IMR-90 (cell line): ENCODE measurements around the gene PSMG4. TPM values are rescaled to one million over a fixed set of nuclear protein-coding genes. Genes with fewer than 3 reads are reported as not detected.

Experiments
- ATAC-seq: fragments of 200-7000 bp; cut with Tn5 transposase; 2 replicates; pipeline ENCODE4 v1.9.1; 2020; ENCODE audit warnings: low read depth, mild to moderate bottlenecking, moderate library complexity
- BruUV-seq: library from RNA; stranded (reverse); fragments of 400-500 nt; replicated peaks from 2 replicates; lab custom pipeline; 2021; lab: Mats Ljungman, UMichigan
- CTCF ChIA-PET: fragments of 300-600 bp; formaldehyde crosslinking; extraction: SDS; loops from one replicate; lab custom pipeline; 2021; ENCODE audit warnings: antibody characterized with exemption; lab: Yijun Ruan, JAX
- POLR2A ChIA-PET: fragments of 300-600 bp; sonication (Branson Sonifier 250); formaldehyde crosslinking; loops from one replicate; lab custom pipeline; 2022; ENCODE audit warnings: antibody characterized with exemption; ENCODE audit not compliant: unreplicated experiment; lab: Charles Lee
- DNase-seq: peaks from one replicate; pipeline ENCODE4 v3.0.0; 2013
- H2AFZ ChIP-seq: replicated peaks from 2 replicates; pipeline ENCODE3; 2013; ENCODE audit warnings: low read length, mild to moderate bottlenecking; ENCODE audit not compliant: poor library complexity
- H2AK5ac ChIP-seq: 2 replicates; pipeline ENCODE4 v1.6.1; 2013; ENCODE audit warnings: low read depth, low read length, inconsistent platforms
- H2AK9ac ChIP-seq: replicated peaks from 2 replicates; pipeline ENCODE3; 2013; ENCODE audit warnings: mild to moderate bottlenecking, low read depth, low read length, moderate library complexity; ENCODE audit not compliant: poor library complexity
- H2BK120ac ChIP-seq: 2 replicates; pipeline ENCODE4 v1.6.1; 2013; ENCODE audit warnings: low read depth, low read length, inconsistent platforms
- H2BK15ac ChIP-seq: 3 replicates; pipeline ENCODE4 v1.6.1; 2013; ENCODE audit warnings: low read depth, low read length, inconsistent platforms
- H2BK20ac ChIP-seq: 2 replicates; pipeline ENCODE4 v1.6.1; 2013; ENCODE audit warnings: low read depth, mild to moderate bottlenecking, inconsistent platforms, low read length, moderate library complexity
- H2BK5ac ChIP-seq: 2 replicates; pipeline ENCODE4 v1.6.1; 2013; ENCODE audit warnings: mild to moderate bottlenecking, low read depth, low read length, inconsistent platforms; ENCODE audit not compliant: poor library complexity, severe bottlenecking
- H3K14ac ChIP-seq: replicated peaks from 2 replicates; pipeline ENCODE4 v1.6.1; 2013; ENCODE audit warnings: low read depth, low read length, inconsistent platforms
- H3K18ac ChIP-seq: 2 replicates; pipeline ENCODE4 v1.6.1; 2013; ENCODE audit warnings: low read depth, low read length, control low read depth
- H3K23ac ChIP-seq: 2 replicates; pipeline ENCODE4 v1.6.1; 2013; ENCODE audit warnings: low read depth, low read length, inconsistent platforms
- H3K27ac ChIP-seq: 2 replicates; pipeline ENCODE4 v1.5.1; 2013; ENCODE audit warnings: mild to moderate bottlenecking, control low read depth, low read length; ENCODE audit not compliant: insufficient read depth
- H3K27me3 ChIP-seq: 2 replicates; pipeline ENCODE4 v1.6.1; 2013; ENCODE audit warnings: low read length; ENCODE audit not compliant: control insufficient read depth, insufficient read depth
- H3K36me3 ChIP-seq: 2 replicates; pipeline ENCODE4 v1.6.1; 2013; ENCODE audit warnings: low read length, mixed read lengths; ENCODE audit not compliant: control insufficient read depth, insufficient read depth
- H3K4ac ChIP-seq: 2 replicates; pipeline ENCODE4 v1.6.1; 2013; ENCODE audit warnings: low read depth, low read length, inconsistent platforms
- H3K4me1 ChIP-seq: 2 replicates; pipeline ENCODE4 v1.6.1; 2013; ENCODE audit warnings: low read length, mixed read lengths; ENCODE audit not compliant: control insufficient read depth, insufficient read depth
- H3K4me2 ChIP-seq: 2 replicates; pipeline ENCODE4 v1.6.1; 2013; ENCODE audit warnings: low read depth, mild to moderate bottlenecking, control low read depth, low read length, moderate library complexity
- H3K4me3 ChIP-seq: 2 replicates; pipeline ENCODE4 v1.5.1; 2013; ENCODE audit warnings: low read depth, mild to moderate bottlenecking, control low read depth, low read length, moderate library complexity; ENCODE audit not compliant: insufficient read depth
- H3K56ac ChIP-seq: 2 replicates; pipeline ENCODE4 v1.6.1; 2013; ENCODE audit warnings: low read length, inconsistent platforms; ENCODE audit not compliant: insufficient read depth; ENCODE audit errors: extremely low read depth
- H3K79me1 ChIP-seq, 2 experiments: 2 replicates each; pipeline ENCODE4 v1.6.1; 2013; ENCODE audit warnings: low read length in 2 of 2, inconsistent platforms in 1 of 2, low read depth in 1 of 2
- H3K9ac ChIP-seq: 2 replicates; pipeline ENCODE4 v1.6.1; 2013; ENCODE audit warnings: low read depth, low read length, control low read depth
- H3K9me1 ChIP-seq: 2 replicates; pipeline ENCODE4 v1.6.1; 2013; ENCODE audit warnings: low read length, inconsistent platforms; ENCODE audit not compliant: insufficient read depth
- H3K9me3 ChIP-seq: 2 replicates; pipeline ENCODE4 v1.6.1; 2013; ENCODE audit warnings: low read length; ENCODE audit not compliant: control insufficient read depth, insufficient read depth
- H4K20me1 ChIP-seq: 2 replicates; pipeline ENCODE4 v1.6.1; 2013; ENCODE audit warnings: low read length, inconsistent platforms; ENCODE audit not compliant: insufficient read depth
- H4K5ac ChIP-seq: 2 replicates; pipeline ENCODE4 v1.6.1; 2013; ENCODE audit warnings: mild to moderate bottlenecking, low read depth, low read length, control low read depth
- H4K8ac ChIP-seq, 2 experiments: 2 replicates each; pipeline ENCODE4 v1.6.1; 2013; ENCODE audit warnings: low read depth in 2 of 2, low read length in 2 of 2, control low read depth in 1 of 2, inconsistent platforms in 1 of 2
- H4K91ac ChIP-seq: 2 replicates; pipeline ENCODE4 v1.6.1; 2013; ENCODE audit warnings: low read depth, low read length, inconsistent platforms; ENCODE audit not compliant: insufficient read depth
- MXI1 ChIP-seq: IDR thresholded peaks from 2 replicates; pipeline ENCODE4 v1.6.1; 2012; ENCODE audit warnings: low read depth, mild to moderate bottlenecking, low read length, moderate library complexity, borderline replicate concordance
- NFE2L2 ChIP-seq: fragments of 150-350 bp; IDR thresholded peaks from 2 replicates; pipeline ENCODE4 v1.6.1; 2016; ENCODE audit warnings: low read depth, mild to moderate bottlenecking, low read length
- RAD21 ChIP-seq: IDR thresholded peaks from 2 replicates; pipeline ENCODE4 v1.6.1; 2012; ENCODE audit warnings: low read length, improper control_type of control experiment
- SMC3 ChIP-seq: fragments of 150-350 bp; IDR thresholded peaks from 2 replicates; pipeline ENCODE4 v1.6.1; 2016; ENCODE audit warnings: low read depth, mild to moderate bottlenecking, antibody characterized with exemption, low read length, moderate library complexity
- WGBS, 2 experiments: methylation state at CpG; one replicate each; pipeline versions ENCODE4 v1.1.5 to v1.1.7; 2013; ENCODE audit warnings: missing lambda C conversion rate in 2 of 2; ENCODE audit not compliant: insufficient read length in 1 of 2; ENCODE audit errors: extremely low coverage in 2 of 2; 5-methylcytosine and 5-hydroxymethylcytosine counted together
- dilution Hi-C: fragments of 300-500 bp; cut with HindIII; formaldehyde crosslinking; loops from one replicate; pipeline ENCODE4 v1.14.3; 2018; ENCODE audit warnings: low sequenced_read_pairs; ENCODE audit not compliant: unreplicated experiment
- in situ Hi-C: fragments of 300-500 bp; cut with MboI; formaldehyde crosslinking; loops from 3 replicates; pipeline ENCODE4 v1.14.3; 2019; ENCODE audit warnings: low sequenced_read_pairs, inconsistent platforms, mixed read lengths
- intact Hi-C: fragments of 100-400 bp; cut with micrococcal nuclease; formaldehyde crosslinking; loops from 2 replicates; pipeline ENCODE4 v1.10.0; 2022
- polyA plus RNA-seq, 3 experiments: library from polyadenylated mRNA; depleted of rRNA; stranded (reverse); fragments of >200 nt; gene quantifications; 2 replicates each; pipeline ENCODE4 v1.2.3, GENCODE V29; 2012; ENCODE audit warnings: low replicate concordance in 1 of 3
- total RNA-seq: library from RNA; depleted of rRNA; stranded (reverse); fragments of >200 nt; gene quantifications from 2 replicates; pipeline ENCODE4 v1.2.3, GENCODE V29; 2012

PSMG4 gene
- total and polyA plus RNA-seq, 2 of the 4 experiments (the other 2 are of a cell fraction) = 5.6 to 13.4 TPM

- peak overlapping the region; percentile 77 for H3K4ac ChIP-seq
- H2BK120ac ChIP-seq = no peak overlapping the region
- peaks cover 1% of the 10 kb centered on the region; the same call in 1 of the 2 replicates for H3K27me3 ChIP-seq
- peaks cover 5% of the 10 kb centered on the region; the same call in 1 of the 2 replicates for H3K9me1 ChIP-seq
- no peak overlapping the region for H4K5ac ChIP-seq
- BruUV-seq = no TSS peak
- H3K56ac ChIP-seq = peak overlapping the region; percentile 76
- peak; percentile 36 for ATAC-seq
- H3K4me1 ChIP-seq = peaks cover 3% of the 10 kb centered on the region; the same call in 1 of the 2 replicates
- no peak overlapping the region for H2BK20ac ChIP-seq
- peak overlapping the region; percentile 75 for H3K23ac ChIP-seq
- peak; percentile 41 for DNase-seq
- no peak overlapping the region for H2BK15ac ChIP-seq
- POLR2A ChIA-PET = interaction anchor here (0.6 kb wide), 1 partner anchor 134 kb away, joined by 12 read pairs; no protein-coding TSS in a partner anchor
- H3K4me2 ChIP-seq = peak overlapping the region; percentile 68
- H3K9me3 ChIP-seq = no peaks in the 10 kb centered on the region
- no peak overlapping the region for H3K18ac ChIP-seq
- H4K8ac ChIP-seq = peak overlapping the region in 1 of 2 experiments; percentile 51; a peak in 3 of 4 replicates
- TF ChIP-seq NFE2L2 (no peak), RAD21 (no peak), SMC3 (no peak), MXI1 (peak; percentile 74; the same call in 1 of the 2 replicates)
- H3K9ac ChIP-seq = peak overlapping the region; percentile 54
- peak overlapping the region; percentile 74 for H3K14ac ChIP-seq
- CTCF ChIA-PET = interaction anchor here (1.0 to 1.2 kb wide), 3 partner anchors 8 to 134 kb away, joined by 3 to 4 read pairs (median 3); no protein-coding TSS in a partner anchor
- peak overlapping the region; percentile 53 for H2AK9ac ChIP-seq
- H2AFZ ChIP-seq = peak overlapping the region; percentile 98
- H3K36me3 ChIP-seq = peaks cover 10% of the 10 kb centered on the region
- peak overlapping the region; percentile 99 for H3K4me3 ChIP-seq
- 2% methylated on average over 17 of the region's 21 CpGs; no CpG with 5 or more reads in 1 of the 2 experiments for WGBS, 2 experiments
- peaks cover 25 to 49% of the 10 kb centered on the region in 2 experiments; a peak in 3 of 4 replicates for H3K79me1 ChIP-seq
- peak overlapping the region; percentile 84 for H2BK5ac ChIP-seq
- dilution Hi-C loops (no loop called here), intact Hi-C loops (loop anchor here (2.0 to 5.0 kb wide), 3 partner anchors 103 to 192 kb away; partner anchors contain the start of genes RIPK1 and TUBB2A), in situ Hi-C loops (loop anchor here (10.0 kb wide), 1 partner anchor 265 kb away; the partner anchor contains the start of gene NQO2)
- H2AK5ac ChIP-seq = peak overlapping the region; percentile 57; the same call in 1 of the 2 replicates
- peak overlapping the region; percentile 54 for H3K27ac ChIP-seq
- no peak overlapping the region for H4K91ac ChIP-seq
- peaks cover 31% of the 10 kb centered on the region for H4K20me1 ChIP-seq
These were observed 778 bp downstream of the PSMG4 start for GRCh38 chr6:3259491-3259958.
